HUES6 (cell line): ENCODE data around the gene THEM5.
A peak's percentile ranks its signal among the peaks of the same experiment; 100 is the strongest.

Source experiments
- H3K27ac ChIP-seq: 2 replicates; pipeline ENCODE4 v1.7.0; 2013; ENCODE audit warnings: low read depth, mild to moderate bottlenecking, low read length, inconsistent platforms
- H3K27me3 ChIP-seq: 2 replicates; pipeline ENCODE4 v1.6.1; 2013; ENCODE audit warnings: low read length; ENCODE audit not compliant: control insufficient read depth, insufficient read depth
- H3K36me3 ChIP-seq: 2 replicates; pipeline ENCODE4 v1.6.1; 2013; ENCODE audit warnings: low read length; ENCODE audit not compliant: control insufficient read depth, insufficient read depth
- H3K4me1 ChIP-seq: 2 replicates; pipeline ENCODE4 v1.6.1; 2013; ENCODE audit warnings: low read length; ENCODE audit not compliant: control insufficient read depth, insufficient read depth
- H3K4me3 ChIP-seq: 2 replicates; pipeline ENCODE4 v1.5.1; 2013; ENCODE audit warnings: low read depth, low read length
- H3K9ac ChIP-seq: one replicate; pipeline ENCODE4 v1.6.1; 2013; ENCODE audit warnings: mild to moderate bottlenecking, low read length
- H3K9me3 ChIP-seq: 2 replicates; pipeline ENCODE4 v1.6.1; 2013; ENCODE audit warnings: low read depth, low read length; ENCODE audit not compliant: control insufficient read depth, insufficient read depth

Gene THEM5

DNA sequence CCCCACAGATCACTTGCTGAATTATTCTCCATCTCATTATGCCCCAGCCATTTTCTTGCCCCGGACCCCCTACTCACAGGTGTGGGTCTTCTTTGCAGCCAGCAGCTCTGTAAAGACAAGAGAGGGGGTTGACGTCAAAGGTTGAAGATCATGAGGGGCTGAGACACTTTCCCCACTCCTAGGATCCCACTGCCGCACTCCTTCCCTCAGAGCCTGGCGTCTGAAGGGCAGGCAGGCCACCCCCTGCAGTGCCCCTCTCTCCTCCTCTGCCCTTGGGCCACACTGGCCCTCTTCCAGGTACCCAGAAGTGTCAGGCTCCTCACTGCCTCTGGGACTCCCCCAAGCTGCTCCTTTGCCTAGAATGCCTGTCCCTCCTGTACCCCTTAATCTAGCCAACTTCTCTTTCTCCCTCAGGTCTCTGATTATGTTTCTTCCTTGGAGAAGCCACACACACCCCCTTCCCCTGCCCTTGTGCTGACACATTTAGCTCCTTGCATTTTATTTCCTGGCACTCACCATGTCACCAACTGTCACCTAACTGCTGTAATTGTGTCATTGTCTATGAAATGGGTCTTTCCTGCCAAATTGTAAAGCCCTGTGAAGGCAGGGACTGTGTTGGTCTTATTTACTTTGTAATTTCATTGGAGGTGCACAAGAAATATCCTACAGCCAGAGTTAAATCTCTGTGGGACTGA, 24.0 kb downstream of the THEM5 start:
- Histone ChIP-seq H3K9ac (no peak overlapping the region), H3K27me3 (no peaks in the 10 kb centered on the region), H3K4me1 (peaks cover 41% of the 10 kb centered on the region), H3K9me3 (no peaks in the 10 kb centered on the region), H3K27ac (no peak overlapping the region), H3K4me3 (peak overlapping the region; percentile 11; the same call in 1 of the 2 replicates), H3K36me3 (no peaks in the 10 kb centered on the region)

DNA sequence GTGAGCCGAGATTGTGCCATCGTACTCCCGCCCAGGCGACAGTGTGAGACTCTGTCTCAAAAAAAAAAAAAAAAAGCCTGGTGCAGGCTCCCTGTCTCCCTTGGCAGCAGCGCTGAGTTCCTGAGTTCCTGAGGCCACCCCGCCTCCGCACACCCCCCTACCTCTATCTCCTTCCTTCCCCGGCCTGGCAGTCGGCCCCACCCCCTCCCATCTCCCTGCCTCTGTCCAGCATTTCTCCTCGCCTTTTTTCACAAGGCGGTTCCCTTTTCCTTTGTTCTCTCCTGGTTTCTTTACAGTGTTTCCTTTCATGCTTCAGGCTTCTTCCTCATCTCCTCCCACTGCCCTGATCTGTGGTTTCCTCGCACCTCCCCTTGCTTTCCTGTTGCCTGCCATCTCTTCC, 24.6 kb downstream of the THEM5 start:
- no peak overlapping the region for H3K27ac ChIP-seq
- no peaks in the 10 kb centered on the region for H3K9me3 ChIP-seq
- no peaks in the 10 kb centered on the region for H3K36me3 ChIP-seq
- H3K4me3 ChIP-seq = peak overlapping the region; percentile 11; the same call in 1 of the 2 replicates
- peaks cover 41% of the 10 kb centered on the region for H3K4me1 ChIP-seq
- no peaks in the 10 kb centered on the region for H3K27me3 ChIP-seq
- H3K9ac ChIP-seq = no peak overlapping the region

DNA sequence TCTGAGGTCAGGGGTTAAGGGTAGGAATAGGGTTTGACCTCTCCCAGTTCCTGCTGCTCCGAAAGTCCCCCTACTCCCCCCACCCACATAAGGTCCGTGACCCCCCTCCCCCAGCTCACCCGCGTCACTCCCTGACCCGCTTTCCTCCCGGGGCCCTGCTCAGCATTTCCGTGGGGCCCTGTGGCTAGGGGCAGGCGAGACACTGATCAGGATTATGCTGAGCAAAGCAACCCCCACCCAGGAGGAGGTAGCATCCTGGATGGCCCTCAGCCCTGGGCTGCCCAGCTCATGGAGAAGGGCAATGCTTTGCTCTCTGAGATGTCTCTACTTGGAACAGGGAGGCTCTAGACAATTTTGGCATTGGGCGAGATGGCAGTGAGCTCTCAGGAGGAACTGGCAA, 25.7 kb downstream of the THEM5 start:
- Histone ChIP-seq H3K4me3 (no peak overlapping the region), H3K27me3 (no peaks in the 10 kb centered on the region), H3K27ac (no peak overlapping the region), H3K4me1 (peaks cover 46% of the 10 kb centered on the region), H3K36me3 (no peaks in the 10 kb centered on the region), H3K9ac (no peak overlapping the region), H3K9me3 (no peaks in the 10 kb centered on the region)

DNA sequence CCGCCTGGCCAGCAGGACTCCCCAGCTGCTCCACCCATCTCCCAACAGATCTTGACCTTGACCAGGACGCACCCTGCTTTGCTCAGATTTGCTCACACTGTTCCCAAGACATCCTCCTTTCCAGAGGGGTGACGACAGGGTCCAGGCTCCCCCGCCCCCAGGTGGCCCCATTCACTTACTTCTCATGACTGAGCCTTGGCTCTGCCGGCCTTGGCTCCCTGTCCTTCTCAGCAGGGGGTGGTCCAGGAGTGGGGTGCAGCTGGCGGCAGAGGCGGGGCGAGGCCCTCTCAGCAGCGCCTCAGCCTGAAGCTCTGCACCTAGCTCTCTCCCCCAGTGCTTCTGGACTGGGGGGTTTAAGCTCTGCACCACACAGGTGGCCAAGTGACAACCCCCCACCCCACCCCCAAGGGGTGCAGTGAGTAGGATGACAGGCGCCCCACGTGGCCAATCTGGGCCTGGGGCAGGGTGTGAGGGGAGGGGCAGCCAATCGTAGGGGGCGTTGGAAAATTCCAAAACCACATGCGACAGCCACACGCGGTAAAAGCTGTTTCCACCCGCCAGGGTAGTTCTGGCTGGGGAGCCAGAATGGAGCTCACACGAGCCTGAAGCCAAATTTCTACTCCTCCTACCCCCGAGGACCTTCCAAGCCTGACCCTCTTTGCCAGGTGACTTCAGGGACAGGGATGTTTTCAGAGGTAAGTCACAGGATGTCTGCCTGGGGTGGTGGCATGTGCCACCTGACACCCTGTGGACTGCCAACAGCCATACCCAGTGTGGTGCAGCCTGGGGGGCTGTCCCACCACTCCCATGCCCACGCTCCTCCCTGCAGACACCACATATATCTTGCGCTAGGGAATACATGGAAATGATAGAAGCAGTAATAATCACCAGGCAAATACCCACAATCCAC, 27.5 kb downstream of the THEM5 start:
- Histone ChIP-seq H3K27ac (no peak overlapping the region), H3K4me3 (no peak overlapping the region), H3K4me1 (peaks cover 48% of the 10 kb centered on the region), H3K9ac (no peak overlapping the region), H3K9me3 (no peaks in the 10 kb centered on the region), H3K27me3 (no peaks in the 10 kb centered on the region), H3K36me3 (no peaks in the 10 kb centered on the region)

DNA sequence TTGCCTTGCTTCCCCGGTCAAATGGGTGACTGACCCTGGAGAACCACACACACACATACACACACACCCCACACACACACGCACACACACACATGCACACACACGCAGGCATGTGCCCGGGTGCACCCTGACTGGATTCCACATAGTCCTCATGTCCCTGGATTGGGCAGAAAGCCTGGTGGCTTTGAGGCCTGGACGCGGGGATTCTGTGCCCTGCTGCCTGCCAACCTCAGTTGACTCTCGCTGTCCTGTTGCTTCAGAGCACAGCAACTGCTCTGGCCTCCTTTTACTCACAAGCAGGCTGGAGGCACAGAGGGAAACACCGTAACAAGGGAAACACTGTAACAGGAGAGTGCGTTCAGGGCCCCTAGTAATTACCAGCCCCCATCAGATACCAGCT, 28.3 kb downstream of the THEM5 start:
- H3K9ac ChIP-seq = no peak overlapping the region
- no peaks in the 10 kb centered on the region for H3K9me3 ChIP-seq
- no peaks in the 10 kb centered on the region for H3K36me3 ChIP-seq
- H3K4me3 ChIP-seq = no peak overlapping the region
- H3K27me3 ChIP-seq = no peaks in the 10 kb centered on the region
- peaks cover 40% of the 10 kb centered on the region for H3K4me1 ChIP-seq
- H3K27ac ChIP-seq = no peak overlapping the region

DNA sequence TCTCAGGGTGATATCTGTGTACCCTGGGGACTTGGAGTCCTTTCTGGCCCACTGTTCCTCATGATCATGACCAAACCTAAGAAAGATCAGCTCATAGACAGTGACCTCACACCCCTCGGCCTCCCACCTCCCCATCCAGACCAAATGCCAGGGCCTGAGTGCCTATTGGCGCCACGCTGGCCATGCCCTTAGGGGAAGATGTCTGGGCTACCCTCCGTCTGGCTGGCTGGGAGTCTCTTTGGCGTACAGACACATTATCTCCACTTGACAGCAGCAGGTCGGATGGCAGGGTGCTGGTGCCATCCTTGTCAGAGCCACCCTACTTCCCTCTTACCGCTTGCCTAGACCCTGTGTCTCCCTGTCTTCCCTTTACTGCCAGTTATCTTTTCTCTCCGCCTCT, 30.3 kb downstream of the THEM5 start:
- Histone ChIP-seq H3K36me3 (no peaks in the 10 kb centered on the region), H3K4me1 (peaks cover 23% of the 10 kb centered on the region), H3K9ac (no peak overlapping the region), H3K4me3 (no peak overlapping the region), H3K27ac (no peak overlapping the region), H3K27me3 (no peaks in the 10 kb centered on the region), H3K9me3 (no peaks in the 10 kb centered on the region)

DNA sequence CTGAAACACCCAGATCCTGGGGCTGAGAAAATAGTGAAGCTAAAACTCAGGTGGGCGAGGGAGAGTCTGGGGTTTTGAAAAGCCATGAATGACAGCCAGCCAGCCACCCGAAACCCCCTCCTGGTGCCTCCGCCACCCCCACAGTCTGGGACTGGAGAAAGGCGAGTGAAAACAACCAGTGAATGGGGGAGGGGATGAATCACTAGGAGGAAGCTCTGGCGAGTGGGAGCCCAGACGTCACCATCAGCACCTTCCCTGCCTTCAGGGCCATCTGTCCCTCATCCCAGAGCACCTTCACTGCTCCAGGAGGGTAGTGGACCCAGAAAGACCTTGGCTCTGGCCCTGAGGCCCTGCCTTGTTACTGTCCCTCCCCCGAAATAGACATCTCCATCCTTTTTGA, 31.1 kb downstream of the THEM5 start:
- H3K4me3 ChIP-seq = no peak overlapping the region
- no peaks in the 10 kb centered on the region for H3K36me3 ChIP-seq
- H3K27me3 ChIP-seq = no peaks in the 10 kb centered on the region
- H3K27ac ChIP-seq = no peak overlapping the region
- H3K9ac ChIP-seq = no peak overlapping the region
- H3K9me3 ChIP-seq = no peaks in the 10 kb centered on the region
- H3K4me1 ChIP-seq = peaks cover 20% of the 10 kb centered on the region

DNA sequence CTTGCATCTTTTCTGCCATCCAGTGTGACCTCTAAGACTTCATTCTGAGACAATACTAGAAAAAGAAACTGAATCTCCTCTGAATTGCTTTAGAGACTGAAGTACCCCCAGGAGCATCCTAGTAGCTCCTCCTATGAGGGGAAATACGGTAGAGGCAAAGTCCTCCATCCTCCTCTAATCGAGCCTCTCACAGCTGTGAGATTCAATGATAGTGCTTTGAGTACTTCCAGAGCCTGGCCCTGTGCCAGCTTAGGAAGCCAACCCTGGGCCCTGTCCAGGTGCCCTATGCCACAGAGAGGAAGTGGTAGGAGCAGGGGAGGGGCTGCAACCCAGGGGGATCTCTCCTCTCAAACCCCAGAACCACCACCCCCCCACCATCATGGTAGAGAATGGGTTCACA, 32.6 kb downstream of the THEM5 start:
- H3K4me1 ChIP-seq = peaks cover 14% of the 10 kb centered on the region
- H3K4me3 ChIP-seq = no peak overlapping the region
- no peaks in the 10 kb centered on the region for H3K36me3 ChIP-seq
- no peaks in the 10 kb centered on the region for H3K9me3 ChIP-seq
- no peak overlapping the region for H3K27ac ChIP-seq
- H3K27me3 ChIP-seq = no peaks in the 10 kb centered on the region
- no peak overlapping the region for H3K9ac ChIP-seq

DNA sequence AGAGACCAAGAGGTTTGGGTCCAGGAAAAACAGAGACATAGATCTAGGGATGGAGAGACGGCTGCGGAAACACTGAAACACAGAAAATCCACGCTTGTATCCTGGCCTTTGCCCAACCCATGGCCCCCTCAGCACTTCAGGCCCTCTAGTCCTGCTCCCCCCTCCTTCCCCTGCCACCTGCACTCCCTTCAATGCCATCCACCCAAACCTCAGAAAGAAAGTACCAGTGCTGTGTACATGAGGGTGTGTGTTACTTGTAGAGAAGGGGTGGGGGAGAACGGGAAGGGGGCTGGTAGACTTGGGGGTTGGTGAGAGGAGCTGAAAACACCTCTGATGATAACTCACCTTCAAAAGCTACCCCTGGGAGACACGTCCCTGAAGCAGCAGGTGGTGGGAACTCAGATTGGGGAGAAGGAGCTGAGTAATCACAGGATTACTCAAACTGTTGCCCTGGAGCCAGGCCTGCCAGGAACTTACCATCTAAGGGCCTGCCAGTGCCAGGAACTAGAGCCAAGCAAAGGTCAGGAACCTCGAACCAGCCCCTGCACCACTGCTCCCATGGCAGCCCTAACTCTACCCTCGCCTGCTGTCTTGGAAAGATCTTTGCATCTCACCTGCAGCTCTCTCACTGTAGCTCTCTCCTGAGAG, 33.4 kb downstream of the THEM5 start:
- H3K9me3 ChIP-seq = no peaks in the 10 kb centered on the region
- H3K4me3 ChIP-seq = no peak overlapping the region
- H3K36me3 ChIP-seq = no peaks in the 10 kb centered on the region
- no peak overlapping the region for H3K9ac ChIP-seq
- peaks cover 10% of the 10 kb centered on the region for H3K4me1 ChIP-seq
- no peak overlapping the region for H3K27ac ChIP-seq
- H3K27me3 ChIP-seq = no peaks in the 10 kb centered on the region

DNA sequence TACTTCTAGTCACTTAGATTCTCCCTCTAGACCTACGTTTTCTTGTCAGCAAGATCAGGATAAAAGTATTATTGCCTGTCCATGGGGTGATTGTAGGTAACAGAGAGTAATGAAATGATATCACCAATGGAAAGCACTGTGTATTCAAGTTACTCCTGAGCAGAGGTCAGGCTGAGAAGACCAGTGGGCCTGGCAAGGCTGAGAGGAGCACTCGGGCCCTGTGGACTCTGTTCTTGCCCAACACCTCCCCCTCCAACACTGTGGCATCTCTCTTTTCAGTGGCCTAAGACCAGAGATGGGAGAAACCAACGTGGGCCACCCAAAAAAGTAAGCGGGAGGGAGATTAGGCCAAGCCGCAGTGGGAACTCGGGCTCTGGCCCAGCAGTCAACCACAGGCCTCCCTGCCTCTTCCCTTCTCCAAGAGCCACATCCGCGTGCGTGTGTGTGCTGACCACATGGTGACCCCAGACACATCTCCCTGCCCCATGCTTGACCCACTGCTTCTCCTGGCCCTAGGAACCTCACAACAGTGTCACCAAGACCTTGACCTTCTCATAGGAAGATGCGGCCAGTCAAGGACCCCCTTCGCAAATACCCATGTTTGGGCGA, 34.2 kb downstream of the THEM5 start:
- H3K27ac ChIP-seq = no peak overlapping the region
- peaks cover 10% of the 10 kb centered on the region for H3K4me1 ChIP-seq
- no peaks in the 10 kb centered on the region for H3K27me3 ChIP-seq
- H3K36me3 ChIP-seq = no peaks in the 10 kb centered on the region
- no peak overlapping the region for H3K9ac ChIP-seq
- no peaks in the 10 kb centered on the region for H3K9me3 ChIP-seq
- H3K4me3 ChIP-seq = no peak overlapping the region
